GM08714 (cell line): ENCODE results near the gene RNF150.

Experiments
- H3K4me3 ChIP-seq: fragments of 200-500 bp; sonication (Bioruptor generic); 2 replicates; pipeline ENCODE4 v1.5.1; 2014; ENCODE audit warnings: mild to moderate bottlenecking, low read length, inconsistent platforms
- ZNF274 ChIP-seq: IDR thresholded peaks from 2 replicates; pipeline ENCODE4 v1.6.1; 2012; ENCODE audit warnings: mild to moderate bottlenecking, low read depth, low read length

The RNF150 gene

DNA sequence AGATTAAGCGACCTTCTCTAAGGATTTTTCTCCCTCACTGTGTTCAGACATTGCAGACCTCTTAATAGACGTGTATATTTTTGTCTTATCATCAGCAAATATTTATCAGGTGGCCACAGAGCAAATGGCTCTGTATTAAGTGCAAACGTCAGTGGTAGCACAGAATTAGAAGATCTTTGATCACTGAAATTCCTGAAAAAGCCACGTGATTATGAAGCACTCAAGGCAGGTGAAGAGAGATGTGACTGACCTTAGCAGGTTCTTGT, 271.2 kb downstream of the RNF150 start:
- no peak overlapping the region for H3K4me3 ChIP-seq
- no peak for TF ChIP-seq ZNF274

GRCh38 chr4:140861359-140862176, 271.7 kb downstream of the RNF150 start:
- TF ChIP-seq ZNF274: no peak
- no peak overlapping the region for H3K4me3 ChIP-seq

- no peak overlapping the region for H3K4me3 ChIP-seq
- TF ChIP-seq ZNF274: no peak
Measured at GRCh38 chr4:140858897-140859296, 274.4 kb downstream of the RNF150 start.

DNA sequence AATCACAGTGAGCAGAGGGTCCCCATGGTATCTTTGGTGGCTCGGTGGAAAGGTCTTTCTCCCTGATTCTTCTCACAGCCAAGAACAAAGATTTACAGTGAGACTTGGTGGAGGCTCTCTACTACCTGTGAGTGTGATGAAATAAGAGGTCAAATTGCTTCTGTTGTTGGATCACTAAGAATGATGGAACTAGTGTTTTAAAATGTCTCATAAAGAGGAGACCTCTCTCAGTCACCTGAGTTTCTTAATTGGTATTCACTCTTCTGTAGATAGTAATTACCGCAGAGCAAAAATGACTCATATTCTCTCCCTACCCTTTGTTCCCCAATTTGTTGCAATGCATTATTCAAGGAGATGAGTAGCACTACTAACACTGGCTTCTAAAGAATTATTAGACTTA, 276.2 kb downstream of the RNF150 start:
- no peak overlapping the region for H3K4me3 ChIP-seq
- no peak for TF ChIP-seq ZNF274

- no peak overlapping the region for H3K4me3 ChIP-seq
- TF ChIP-seq ZNF274: no peak
Measured at GRCh38 chr4:140856621-140857062, 276.6 kb downstream of the RNF150 start.

GRCh38 chr4:140854168-140854567, 279.1 kb downstream of the RNF150 start:
- no peak overlapping the region for H3K4me3 ChIP-seq
- TF ChIP-seq ZNF274: no peak

DNA sequence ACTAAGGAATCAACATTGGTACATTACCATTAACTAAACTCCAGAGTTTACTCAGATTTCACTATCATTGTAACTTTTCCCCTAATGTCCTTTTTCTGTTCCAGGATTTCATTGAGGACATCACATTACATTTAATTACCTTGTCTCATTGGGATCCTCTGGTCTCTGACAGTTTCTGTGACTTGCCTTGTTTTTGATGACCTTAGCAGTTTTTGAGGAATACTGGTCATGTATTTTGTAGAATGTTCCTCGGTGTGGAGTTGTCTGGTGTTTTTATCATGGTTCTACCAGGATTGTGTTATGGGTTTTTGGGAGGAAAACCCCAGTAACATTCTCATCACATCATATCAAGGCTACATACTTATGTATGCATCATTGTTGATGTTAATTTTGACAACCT, 281.5 kb downstream of the RNF150 start:
- H3K4me3 ChIP-seq: no peak overlapping the region
- TF ChIP-seq ZNF274: no peak

GRCh38 chr4:140851032-140851636, 282.1 kb downstream of the RNF150 start:
- TF ChIP-seq ZNF274: no peak
- no peak overlapping the region for H3K4me3 ChIP-seq

DNA sequence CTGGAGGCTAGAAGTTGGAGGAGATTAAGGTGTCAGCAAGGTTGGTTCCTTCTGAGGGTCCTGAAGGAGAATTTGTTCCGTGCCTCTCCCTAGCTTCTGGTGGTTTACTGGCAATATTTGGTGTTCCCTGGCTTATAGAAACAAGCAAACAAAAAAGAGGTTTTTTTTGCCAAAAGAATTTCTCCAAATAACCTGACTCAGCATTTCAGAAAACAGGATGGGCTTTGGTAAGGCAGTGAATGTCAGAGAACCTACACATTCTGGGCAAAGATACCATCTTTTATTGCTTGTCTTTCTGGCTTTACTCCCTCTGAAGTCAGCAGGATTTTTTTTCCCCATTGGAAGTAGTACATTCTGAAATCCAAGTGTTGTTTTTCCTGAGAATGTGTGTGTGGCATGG, 283.7 kb downstream of the RNF150 start:
- H3K4me3 ChIP-seq: no peak overlapping the region
- TF ChIP-seq ZNF274: no peak

DNA sequence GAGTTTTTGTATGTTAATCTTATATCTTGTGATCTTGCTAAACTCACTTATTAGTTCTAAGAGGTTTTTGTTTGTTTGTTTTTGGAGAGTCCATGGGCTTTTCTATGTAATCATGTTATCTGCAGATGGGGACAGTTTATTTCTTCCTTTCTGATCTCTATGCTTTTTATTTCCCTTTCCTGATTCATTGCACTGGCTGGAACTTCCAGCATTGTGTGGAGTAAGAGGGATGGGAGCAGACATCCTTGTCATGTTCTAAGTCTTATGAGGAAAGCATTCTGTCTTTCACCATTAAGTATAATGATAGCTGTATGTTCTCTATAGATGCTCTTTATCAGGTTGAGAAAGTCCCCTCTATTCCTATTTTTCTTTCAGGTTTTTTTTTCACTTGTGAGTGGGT, 286.5 kb downstream of the RNF150 start:
- TF ChIP-seq ZNF274: no peak
- H3K4me3 ChIP-seq: no peak overlapping the region

- no peak overlapping the region for H3K4me3 ChIP-seq
- TF ChIP-seq ZNF274: no peak
Measured at GRCh38 chr4:140844061-140844460, 289.2 kb downstream of the RNF150 start.

DNA sequence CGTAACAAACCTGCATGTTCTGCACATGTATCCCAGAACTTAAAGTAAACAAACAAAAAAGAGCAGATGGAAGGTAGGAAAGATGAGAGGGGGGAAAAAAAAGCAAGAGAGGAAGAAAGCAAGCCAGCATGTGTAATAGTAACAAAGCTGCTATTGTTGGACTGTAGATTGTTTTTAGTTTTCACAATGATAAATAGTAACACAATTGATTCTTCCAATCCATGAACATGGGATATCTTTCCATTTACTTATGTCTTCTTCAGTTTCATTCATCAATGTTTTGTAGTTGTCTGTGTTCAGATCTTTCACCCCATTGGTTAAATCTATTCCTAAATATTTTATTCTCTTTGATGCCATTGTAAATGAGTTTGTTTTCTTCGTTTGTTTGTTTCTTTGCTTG, 292.1 kb downstream of the RNF150 start:
- no peak overlapping the region for H3K4me3 ChIP-seq
- TF ChIP-seq ZNF274: no peak

DNA sequence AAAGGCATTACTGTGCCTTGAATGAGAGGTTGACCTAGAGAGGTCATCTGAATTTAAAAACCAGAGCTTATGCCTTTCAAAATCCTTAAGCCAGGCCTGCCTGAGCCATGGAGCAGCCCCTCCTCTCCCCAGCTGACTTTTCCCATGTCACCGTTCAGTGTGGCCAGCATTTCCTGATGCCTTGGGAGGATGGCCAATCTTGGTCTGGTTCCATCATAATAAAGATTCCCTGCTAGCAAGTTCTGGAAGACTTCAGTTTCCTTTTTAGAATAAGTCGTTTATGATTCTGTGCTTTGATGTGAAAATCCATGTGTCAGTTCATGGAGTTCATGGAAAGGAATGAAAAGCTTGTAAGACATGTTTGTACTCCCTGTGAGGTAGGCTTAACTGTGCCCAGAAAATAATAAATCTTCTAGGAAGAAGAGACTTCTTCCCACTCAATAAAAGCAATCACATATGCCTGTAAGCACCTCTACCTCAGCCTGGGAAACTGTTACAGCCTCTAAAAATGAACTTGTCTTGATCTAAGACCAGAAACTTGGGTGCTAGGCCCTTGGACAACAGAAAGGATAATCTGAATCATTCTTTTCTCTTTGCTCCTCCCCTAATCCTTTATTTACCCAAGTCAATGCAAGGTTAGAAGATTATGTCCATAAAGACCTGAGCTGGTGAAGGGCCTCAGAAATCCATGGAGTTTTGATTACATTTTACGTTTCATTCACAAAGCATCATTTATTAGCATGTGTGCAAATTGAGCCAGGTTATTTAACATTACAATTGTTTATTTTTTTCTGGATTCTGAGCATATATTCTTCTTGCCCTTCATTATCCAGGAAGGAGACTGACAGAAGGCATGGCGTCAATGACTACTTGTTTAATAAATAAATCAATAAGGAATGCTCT, 293.1 kb downstream of the RNF150 start:
- no peak overlapping the region for H3K4me3 ChIP-seq
- no peak for TF ChIP-seq ZNF274

GRCh38 chr4:140839406-140839805, 293.9 kb downstream of the RNF150 start:
- no peak overlapping the region for H3K4me3 ChIP-seq
- no peak for TF ChIP-seq ZNF274

GRCh38 chr4:140837736-140838135, 295.5 kb downstream of the RNF150 start:
- H3K4me3 ChIP-seq: no peak overlapping the region
- TF ChIP-seq ZNF274: no peak
